Astrocyte (in vitro differentiated cells and primary cell): ENCODE data around the gene ACTN2.

Experiments used
- CTCF ChIP-seq: IDR thresholded peaks from 2 replicates; pipeline ENCODE4 v1.5.1; 2011; ENCODE audit warnings: low read depth, mild to moderate bottlenecking, inconsistent platforms, low read length, moderate library complexity; ENCODE audit not compliant: insufficient read depth
- EZH2 ChIP-seq: IDR thresholded peaks from 2 replicates; pipeline ENCODE4 v1.6.1; 2012; ENCODE audit warnings: mild to moderate bottlenecking, low read length, inconsistent platforms; ENCODE audit not compliant: insufficient read depth

- no peak for TF ChIP-seq CTCF
- TF ChIP-seq EZH2, result no peak
Measured at GRCh38 chr1:236800623-236801022, 114.3 kb downstream of the ACTN2 start.
